Measurements from ENCODE around the gene ZNF865. TPM values are rescaled to one million over a fixed set of nuclear protein-coding genes. Genes with fewer than 3 reads are reported as not detected.

The ZNF865 gene
- total RNA-seq: 1.2 and 1.3 TPM in 2 replicates

GRCh38 chr19:55605637-55606470 lies at the start of gene ZNF865:
Gene ZNF865, plus strand, starts transcription at chr19:55605647. Its CDS starts 7,972 bp downstream, at chr19:55613619.

GRCh38 chr19:55580628-55581144 lies 24.8 kb upstream of the ZNF865 start, which contains the start of gene ZNF579:
Gene ZNF579, minus strand, starts transcription at chr19:55580848. Its CDS starts 1,209 bp downstream, at chr19:55579639.

GRCh38 chr19:55599468-55599841 lies 6.0 kb upstream of the ZNF865 start, which contains the start of gene FIZ1:
Gene FIZ1, minus strand, starts transcription at chr19:55599517. Its CDS starts 1,652 bp downstream, at chr19:55597865.

DNA sequence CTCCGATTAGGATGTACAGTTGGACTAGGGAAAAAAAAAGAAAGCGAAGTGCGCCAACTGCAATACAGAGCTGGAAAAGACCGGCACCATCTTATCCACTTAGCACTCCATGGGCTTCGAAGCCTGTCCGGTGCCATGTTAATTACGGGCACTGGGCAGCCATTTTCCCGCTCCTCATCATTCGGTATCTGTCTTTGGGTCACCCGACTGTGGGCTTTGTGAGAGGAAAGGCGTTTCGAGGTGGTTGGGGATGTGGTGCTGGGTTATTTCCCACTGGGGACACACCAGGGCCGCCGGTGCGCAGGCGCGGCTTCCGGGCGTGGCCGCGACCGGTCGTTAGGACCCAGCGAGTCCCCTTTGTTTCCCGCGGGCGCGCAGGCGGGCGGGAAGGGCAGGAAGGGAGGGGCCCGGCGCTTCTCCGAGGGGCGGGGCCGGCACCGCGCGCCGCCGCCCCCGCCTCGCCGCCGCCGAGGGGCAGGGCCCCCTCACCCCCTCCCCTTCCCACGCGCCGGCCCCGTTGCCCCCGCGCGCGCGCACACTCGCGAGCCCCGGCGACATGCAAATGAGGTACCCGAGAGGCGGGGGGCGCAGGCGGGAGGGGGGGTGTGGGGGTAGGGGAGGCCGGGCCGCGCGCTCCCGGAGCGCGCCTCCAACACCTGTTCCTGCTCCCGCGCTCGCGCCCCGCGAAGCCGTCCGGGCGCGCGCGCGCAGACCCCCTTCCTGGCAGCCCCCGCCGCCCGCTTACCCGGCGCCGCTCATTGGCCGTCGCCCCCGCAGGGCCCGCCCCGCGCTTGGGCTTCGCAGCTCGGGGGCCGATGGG lies 5.4 kb upstream of the ZNF865 start, which contains the start of gene ZNF524:
TSS of gene ZNF524 (plus strand) at position 447 of the 820 bp plus-strand sequence. CDS start 1,825 bp downstream, outside the sequence.

DNA sequence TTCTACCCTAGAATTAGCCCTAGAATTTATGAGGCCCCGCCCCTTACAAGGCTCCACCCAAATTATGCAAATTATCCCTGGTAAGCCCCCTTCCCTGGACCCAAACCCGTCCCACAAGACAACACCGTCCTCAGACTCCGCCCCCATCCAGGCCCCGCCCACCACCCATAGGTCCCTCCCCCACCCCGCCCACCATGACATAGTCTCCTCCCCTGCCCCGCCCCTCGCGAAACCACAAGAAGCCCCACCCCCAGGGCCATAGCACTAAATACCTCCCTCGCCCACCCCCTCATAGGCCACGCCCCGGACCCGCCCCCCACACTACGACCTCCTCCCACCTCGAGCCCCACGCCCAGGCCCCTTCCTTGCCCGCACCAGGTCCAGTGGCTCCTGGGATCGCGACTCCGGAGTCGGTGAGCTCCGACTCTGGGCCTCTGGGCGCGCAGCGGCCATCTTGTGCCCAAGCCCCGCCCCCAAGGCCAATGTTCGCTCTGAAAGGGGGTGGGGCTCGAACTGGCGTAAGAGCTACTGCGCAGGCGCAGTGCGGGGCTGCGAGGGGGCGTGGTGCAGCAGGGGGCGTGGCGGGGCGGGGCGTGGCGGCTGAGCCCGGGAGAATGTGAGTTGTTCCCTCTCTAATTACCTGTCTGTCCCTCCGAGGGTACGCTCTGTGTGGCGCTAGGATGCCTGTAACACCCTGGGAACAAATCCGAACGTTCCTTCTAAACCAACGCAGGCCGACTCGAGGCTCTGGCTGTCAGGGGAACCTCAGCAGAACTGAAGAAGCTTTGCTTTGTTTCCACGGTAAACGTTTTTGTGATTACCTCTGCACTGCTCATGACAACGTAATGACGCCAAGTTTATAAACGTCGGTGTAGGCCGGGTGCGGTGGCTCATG lies 18.9 kb downstream of the ZNF865 start, which contains the start of gene ZNF784:
TSS of gene ZNF784 (minus strand) at position 458 of the 895 bp plus-strand sequence. CDS start at position 453, 5 bp downstream.

DNA sequence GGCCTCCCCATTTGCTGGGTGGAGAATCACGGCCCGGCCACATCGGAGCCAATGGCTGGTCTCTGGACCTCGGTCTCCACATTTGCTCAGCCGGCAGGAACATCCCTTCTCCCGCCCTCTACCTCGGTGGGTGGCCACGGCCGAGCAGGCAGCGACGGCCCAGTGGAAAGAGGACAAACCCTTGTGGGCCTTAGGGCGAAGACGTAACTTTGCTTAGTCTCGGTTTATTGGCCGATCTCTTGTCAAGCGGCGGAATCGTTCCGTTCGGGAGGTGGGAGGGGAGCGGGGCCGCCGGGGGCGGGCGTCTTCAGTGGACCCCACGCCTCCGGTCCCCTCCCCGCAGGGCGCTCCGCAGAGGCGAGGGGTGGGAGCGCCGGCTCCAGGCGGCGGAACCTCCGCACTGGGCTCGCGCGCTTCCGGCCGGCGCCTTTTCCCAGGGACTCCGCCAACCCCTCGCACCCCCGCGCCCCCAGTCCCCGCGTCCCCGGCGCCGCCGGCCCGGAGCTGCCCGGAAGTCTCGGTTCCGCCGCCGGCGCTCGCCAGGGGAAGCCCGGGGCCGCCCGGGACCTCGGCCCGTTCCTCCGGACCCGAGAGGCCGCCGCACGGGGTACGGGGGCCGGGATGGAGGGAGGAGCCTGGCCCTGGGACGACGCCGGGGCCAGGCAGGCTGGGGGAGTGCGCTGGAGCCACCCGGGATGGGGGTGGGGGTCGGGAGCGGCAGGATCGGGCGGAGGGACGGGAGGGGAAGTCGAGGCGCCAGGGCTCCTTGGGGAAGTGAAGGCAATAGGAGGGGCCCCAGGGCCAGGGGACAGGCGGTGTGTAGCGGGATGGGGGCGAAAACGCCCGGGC lies 35.4 kb downstream of the ZNF865 start, which contains the start of gene ZNF580:
TSS of gene ZNF580 (plus strand) at position 426 of the 849 bp plus-strand sequence. CDS start 1,507 bp downstream, outside the sequence.

DNA sequence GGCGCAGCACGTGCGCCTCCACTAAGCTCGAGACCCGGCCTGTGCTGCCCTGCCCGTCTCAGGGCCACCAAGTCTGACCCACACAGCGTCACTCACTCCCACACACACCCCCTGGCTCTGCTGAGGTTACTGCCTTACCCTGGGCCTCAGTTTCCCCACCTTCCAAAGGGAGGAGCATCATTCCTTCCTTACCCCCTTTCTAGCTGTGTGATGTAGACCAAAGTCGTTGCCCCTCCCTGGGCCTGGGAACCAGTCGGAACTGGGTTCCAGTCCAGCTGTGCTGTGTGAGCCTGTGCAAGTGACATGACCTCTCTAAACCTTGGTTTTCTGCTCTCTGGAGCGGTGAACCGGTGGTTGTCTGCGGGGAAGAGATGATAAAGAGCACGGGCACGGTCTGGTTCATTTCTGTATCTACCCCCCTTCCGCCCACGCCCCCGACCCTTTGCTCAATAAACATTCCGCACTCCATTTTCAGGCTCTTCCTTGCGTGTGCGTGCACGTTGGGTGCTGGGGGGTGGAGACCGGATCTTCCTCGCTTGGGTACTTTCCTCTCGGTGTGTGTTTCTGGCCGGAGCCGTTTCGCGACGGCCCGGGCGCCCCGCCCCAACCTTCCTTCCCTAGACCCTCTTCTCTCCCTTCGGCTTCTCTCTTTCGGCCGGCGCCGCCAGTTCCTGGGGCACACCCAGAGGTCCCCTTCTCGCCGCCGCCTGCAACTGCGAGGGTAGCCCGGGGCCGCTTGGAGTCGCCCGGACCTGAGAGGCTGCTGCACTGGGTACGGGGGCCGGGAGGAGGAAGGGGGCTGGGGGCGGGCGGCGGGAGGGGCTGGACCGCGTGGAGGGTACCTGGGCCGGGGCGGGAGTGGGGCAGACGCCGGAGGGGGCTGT lies 37.8 kb downstream of the ZNF865 start, which contains the start of gene ZNF581:
TSS of gene ZNF581 (plus strand) at position 647 of the 884 bp plus-strand sequence. CDS start 923 bp downstream, outside the sequence.

GRCh38 chr19:55647732-55648584 lies 42.5 kb downstream of the ZNF865 start, which contains the start of gene CCDC106:
Gene CCDC106, plus strand, starts transcription at chr19:55648212. Its CDS starts 835 bp downstream, at chr19:55649047.

GRCh38 chr19:55654868-55655647 lies 49.6 kb downstream of the ZNF865 start, which contains the start of gene U2AF2:
Gene U2AF2, plus strand, starts transcription at chr19:55655035. Its CDS starts 70 bp downstream, at chr19:55655105.

Other genes starting within 250 kb of the ZNF865 start
- gene GARIN5B, start 242.4 kb upstream of the ZNF865 start, total RNA-seq: not detected in 2 replicates
- 1.2 and 1.4 TPM in 2 replicates for gene IL11, start 235.2 kb upstream of the ZNF865 start, total RNA-seq
- not detected in 2 replicates for gene TMEM190, start 228.8 kb upstream of the ZNF865 start, total RNA-seq
- gene TMEM238, start 221.4 kb upstream of the ZNF865 start, total RNA-seq: not detected in 2 replicates
- gene RPL28, start 219.7 kb upstream of the ZNF865 start, total RNA-seq: 441 and 509 TPM in 2 replicates
- 32.4 and 36.3 TPM in 2 replicates for gene UBE2S, start 197.9 kb upstream of the ZNF865 start, total RNA-seq
- gene SHISA7, start 162.3 kb upstream of the ZNF865 start, total RNA-seq: not detected in 2 replicates
- gene ISOC2, start 144.0 kb upstream of the ZNF865 start, total RNA-seq: 48.6 and 53.3 TPM in 2 replicates
- not detected in 2 replicates for gene C19orf85, start 140.9 kb upstream of the ZNF865 start, total RNA-seq
- 2.1 and 2.7 TPM in 2 replicates for gene ZNF628, start 129.0 kb upstream of the ZNF865 start, total RNA-seq
- gene NAT14, start 120.5 kb upstream of the ZNF865 start, total RNA-seq: 3.8 and 5.6 TPM in 2 replicates
- 23.4 and 33.8 TPM in 2 replicates for gene SSC5D, start 117.2 kb upstream of the ZNF865 start, total RNA-seq
- gene SBK2, start 68.5 kb upstream of the ZNF865 start, total RNA-seq: not detected in 2 replicates
- 0.11 TPM in 1 of 2 replicates, not detected in the other for gene SBK3, start 60.1 kb upstream of the ZNF865 start, total RNA-seq
- gene ZNF579, start 24.8 kb upstream of the ZNF865 start, total RNA-seq: 6.5 and 8.9 TPM in 2 replicates
- gene FIZ1, start 6.1 kb upstream of the ZNF865 start, total RNA-seq: 3.4 and 5.1 TPM in 2 replicates
- 6.6 and 7.1 TPM in 2 replicates for gene ZNF524, start 5.4 kb upstream of the ZNF865 start, total RNA-seq
- 4.7 and 6.2 TPM in 2 replicates for gene ZNF784, start 18.9 kb downstream of the ZNF865 start, total RNA-seq
- gene ZNF580, start 35.4 kb downstream of the ZNF865 start, total RNA-seq: 5.3 and 8.6 TPM in 2 replicates
- gene ZNF581, start 38.0 kb downstream of the ZNF865 start, total RNA-seq: 17.6 and 20.4 TPM in 2 replicates
- gene CCDC106, start 42.6 kb downstream of the ZNF865 start, total RNA-seq: 6.9 and 7.4 TPM in 2 replicates
- 65.0 and 66.0 TPM in 2 replicates for gene U2AF2, start 49.4 kb downstream of the ZNF865 start, total RNA-seq
- gene EPN1, start 69.6 kb downstream of the ZNF865 start, total RNA-seq: 48.3 and 57.5 TPM in 2 replicates
- gene NLRP9, start 132.8 kb downstream of the ZNF865 start, total RNA-seq: not detected in 2 replicates
- gene RFPL4A, start 153.4 kb downstream of the ZNF865 start, total RNA-seq: not detected in 2 replicates
- not detected in 2 replicates for gene RFPL4AL1, start 163.5 kb downstream of the ZNF865 start, total RNA-seq
- not detected in 2 replicates for gene NLRP11, start 226.4 kb downstream of the ZNF865 start, total RNA-seq
- gene NLRP4, start 230.9 kb downstream of the ZNF865 start, total RNA-seq: not detected in 2 replicates